ENCODE data around the gene APPBP2. TPM values are rescaled to one million over a fixed set of nuclear protein-coding genes. Genes with fewer than 3 reads are reported as not detected.
"Not testable (repeated sequence)": the region's sequence is repeated elsewhere in the genome, so short reads cannot be mapped to it uniquely, and the experiment has no call there.

APPBP2 gene
- total and polyA plus RNA-seq, 10 donors: 4.1 to 49.8 (median 30.8) TPM

- H3K9me3 ChIP-seq: peaks cover 9 to 34% (median 27%) of the 10 kb centered on the region in 8 donors
- no peak overlapping the region for H3K27ac ChIP-seq
- H3K4me1 ChIP-seq: no peaks in the 10 kb centered on the region
- 91 to 100% (median 97%) methylated on average over 2 of the region's 2 CpGs for WGBS, 5 donors
- no peak for DNase-seq
- no peak overlapping the region for H3K4me3 ChIP-seq
- TF ChIP-seq POLR2AphosphoS5 (IDR thresholded peaks at IDR 0.05): no peak
- no peak for TF ChIP-seq CTCF (IDR thresholded peaks at IDR 0.05 in 8 of 11, conservative IDR thresholded peaks at IDR 0.05 in 3 of 11)
- no peak for TF ChIP-seq POLR2A (IDR thresholded peaks at IDR 0.05)
- intact Hi-C loops (cut with DNase I; ENCODE audit: low total_unique reads): no loop called here
- no peaks in the 10 kb centered on the region for H3K27me3 ChIP-seq (replicated peaks in 1 of 7)
- H3K36me3 ChIP-seq: peaks cover 5 to 100% (median 79%) of the 10 kb centered on the region in 6 donors
Observed at GRCh38 chr17:60495260-60495659, 30.8 kb downstream of the APPBP2 start.

GRCh38 chr17:60493847-60494321, 32.2 kb downstream of the APPBP2 start:
- peaks cover 5 to 100% (median 75%) of the 10 kb centered on the region in 6 donors for H3K36me3 ChIP-seq
- no peaks in the 10 kb centered on the region for H3K27me3 ChIP-seq (replicated peaks in 1 of 7)
- WGBS, 5 donors: 90 to 97% (median 93%) methylated on average over 3 of the region's 3 CpGs
- H3K27ac ChIP-seq: no peak overlapping the region
- H3K4me3 ChIP-seq: no peak overlapping the region
- DNase-seq: no peak
- no peak for TF ChIP-seq POLR2AphosphoS5 (IDR thresholded peaks at IDR 0.05)
- no peak for TF ChIP-seq CTCF (IDR thresholded peaks at IDR 0.05 in 8 of 11, conservative IDR thresholded peaks at IDR 0.05 in 3 of 11)
- no peak for TF ChIP-seq POLR2A (IDR thresholded peaks at IDR 0.05)
- no peaks in the 10 kb centered on the region for H3K4me1 ChIP-seq
- H3K9me3 ChIP-seq: peaks cover 9 to 35% (median 29%) of the 10 kb centered on the region in 8 donors
- intact Hi-C loops (cut with DNase I; ENCODE audit: low total_unique reads): no loop called here

GRCh38 chr17:60491771-60492170, 34.3 kb downstream of the APPBP2 start:
- WGBS, 5 donors: 97 to 98% (median 98%) methylated on average over 3 of the region's 3 CpGs
- TF ChIP-seq POLR2A (IDR thresholded peaks at IDR 0.05): no peak
- TF ChIP-seq POLR2AphosphoS5 (IDR thresholded peaks at IDR 0.05): no peak
- TF ChIP-seq CTCF (IDR thresholded peaks at IDR 0.05 in 8 of 11, conservative IDR thresholded peaks at IDR 0.05 in 3 of 11): no peak
- DNase-seq: no peak
- H3K9me3 ChIP-seq: peaks cover 9 to 35% (median 29%) of the 10 kb centered on the region in 8 donors
- no peaks in the 10 kb centered on the region for H3K4me1 ChIP-seq
- no peaks in the 10 kb centered on the region for H3K27me3 ChIP-seq (replicated peaks in 1 of 7)
- peaks cover 8 to 99% (median 76%) of the 10 kb centered on the region in 6 donors for H3K36me3 ChIP-seq
- H3K27ac ChIP-seq: no peak overlapping the region
- intact Hi-C loops (cut with DNase I; ENCODE audit: low total_unique reads): no loop called here
- no peak overlapping the region for H3K4me3 ChIP-seq

- intact Hi-C loops (cut with DNase I; ENCODE audit: low total_unique reads): not testable (repeated sequence)
- 94 to 100% (median 97%) methylated on average over 2 of the region's 2 CpGs for WGBS, 5 donors
- peak in 1 of 3 donors; percentile 7 for TF ChIP-seq POLR2AphosphoS5 (IDR thresholded peaks at IDR 0.05)
Observed at GRCh38 chr17:60490594-60490993, 35.4 kb downstream of the APPBP2 start.

More at GRCh38 chr17:60490594-60490993, 35.4 kb downstream of the APPBP2 start:
- not testable (repeated sequence) for H3K4me1 ChIP-seq; H3K4me3 ChIP-seq; H3K27ac ChIP-seq; DNase-seq; H3K27me3 ChIP-seq (replicated peaks in 1 of 7)
- H3K36me3 ChIP-seq: peaks cover 8 to 87% (median 68%) of the 10 kb centered on the region in 6 donors
- peaks cover 9 to 35% (median 29%) of the 10 kb centered on the region in 8 donors for H3K9me3 ChIP-seq

Data from spleen (tissue), 11 donors.